Calu3 (cell line): ENCODE measurements around the gene KCNMB2. TPM values are rescaled to one million over a fixed set of nuclear protein-coding genes. Genes with fewer than 3 reads are reported as not detected.

Experiments
- BruUV-seq: library from RNA; stranded (reverse); fragments of 400-500 nt; replicated peaks from 2 replicates; lab custom pipeline; 2021; lab: Mats Ljungman, UMichigan
- CTCF ChIA-PET: fragments of 300-600 bp; sonication (Branson Sonifier 250); formaldehyde crosslinking; loops from one replicate; lab custom pipeline; 2022; ENCODE audit warnings: antibody characterized with exemption; lab: Charles Lee
- DNase-seq: peaks from one replicate; pipeline ENCODE4 v3.0.0; 2022
- H3K27ac Mint-ChIP-seq: one replicate; pipeline ENCODE4 v1.8.0; 2022; ENCODE audit warnings: mixed read lengths; ENCODE audit not compliant: unreplicated experiment
- H3K27me3 Mint-ChIP-seq: one replicate; pipeline ENCODE4 v1.8.0; 2022; ENCODE audit warnings: mixed read lengths; ENCODE audit not compliant: unreplicated experiment
- H3K36me3 Mint-ChIP-seq: one replicate; pipeline ENCODE4 v1.8.0; 2022; ENCODE audit warnings: mild to moderate bottlenecking, moderate library complexity, mixed read lengths; ENCODE audit not compliant: insufficient read depth, unreplicated experiment
- H3K4me1 Mint-ChIP-seq: one replicate; pipeline ENCODE4 v1.8.0; 2022; ENCODE audit warnings: mild to moderate bottlenecking, low read depth, mixed read lengths; ENCODE audit not compliant: unreplicated experiment
- H3K4me3 Mint-ChIP-seq: one replicate; pipeline ENCODE4 v1.8.0; 2022; ENCODE audit warnings: mild to moderate bottlenecking, low read depth, moderate library complexity, mixed read lengths; ENCODE audit not compliant: unreplicated experiment
- H3K9me3 Mint-ChIP-seq: one replicate; pipeline ENCODE4 v1.8.0; 2022; ENCODE audit warnings: low read depth, mixed read lengths; ENCODE audit not compliant: unreplicated experiment
- CTCF ChIP-seq: fragments of 200-600 bp; IDR thresholded peaks from one replicate; pipeline ENCODE4 v1.8.0; 2022; ENCODE audit warnings: antibody characterized with exemption; ENCODE audit not compliant: unreplicated experiment
- intact Hi-C: fragments of 100-400 bp; cut with micrococcal nuclease; formaldehyde crosslinking; loops from one replicate; pipeline ENCODE4 v1.10.0; 2022; ENCODE audit not compliant: unreplicated experiment
- total RNA-seq: library from RNA; stranded (reverse); gene quantifications from 2 replicates; pipeline ENCODE4 v1.2.3, GENCODE V29; 2022

The KCNMB2 gene
- total RNA-seq, 1 experiment from 2014 or later = not detected

- Mint-ChIP-seq H3K4me3 (no peak overlapping the region), H3K27ac (no peak overlapping the region), H3K36me3 (no peaks in the 10 kb centered on the region), H3K4me1 (no peaks in the 10 kb centered on the region), H3K9me3 (peaks cover 16% of the 10 kb centered on the region), H3K27me3 (no peaks in the 10 kb centered on the region)
- no peak for TF ChIP-seq CTCF
- CTCF ChIA-PET = no interaction called here
- intact Hi-C loops = no loop called here
- DNase-seq = no peak
- BruUV-seq = no TSS peak
Measured at GRCh38 chr3:178773358-178773757, 237.1 kb downstream of the KCNMB2 start.

- no peak for DNase-seq
Measured at GRCh38 chr3:178777718-178778411, 241.6 kb downstream of the KCNMB2 start.

GRCh38 chr3:178778589-178778988 lies 242.4 kb downstream of the KCNMB2 start:
- DNase-seq = no peak
- CTCF ChIA-PET = no interaction called here
- Mint-ChIP-seq H3K4me1 (no peaks in the 10 kb centered on the region), H3K27me3 (no peaks in the 10 kb centered on the region), H3K4me3 (no peak overlapping the region), H3K27ac (no peak overlapping the region), H3K36me3 (no peaks in the 10 kb centered on the region), H3K9me3 (no peaks in the 10 kb centered on the region)
- no peak for TF ChIP-seq CTCF
- BruUV-seq = no TSS peak
- intact Hi-C loops = no loop called here

More at GRCh38 chr3:178777718-178778411, 241.6 kb downstream of the KCNMB2 start:
- intact Hi-C loops = no loop called here
- CTCF ChIA-PET = no interaction called here
- Mint-ChIP-seq H3K4me3 (no peak overlapping the region), H3K4me1 (no peaks in the 10 kb centered on the region), H3K27me3 (no peaks in the 10 kb centered on the region), H3K9me3 (no peaks in the 10 kb centered on the region), H3K27ac (no peak overlapping the region), H3K36me3 (no peaks in the 10 kb centered on the region)
- BruUV-seq = no TSS peak
- TF ChIP-seq CTCF = no peak

DNA sequence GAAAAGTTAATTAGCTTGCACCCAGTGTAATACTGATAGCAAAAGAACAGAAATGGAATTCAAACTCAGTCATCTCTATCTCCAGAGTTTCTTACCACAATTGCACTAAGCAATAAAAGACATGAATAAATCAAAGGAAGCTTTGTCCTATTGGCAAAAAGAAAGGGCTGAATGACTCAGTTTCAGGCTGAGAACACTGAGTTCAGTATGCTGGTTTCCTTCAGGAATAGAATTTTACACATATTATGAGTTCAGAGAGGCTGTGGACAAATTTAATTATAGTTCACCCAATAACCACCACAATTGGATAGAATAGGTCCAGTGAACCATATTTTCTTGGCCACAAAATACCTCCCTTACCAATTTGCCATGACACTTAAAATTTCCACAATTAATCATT lies 249.7 kb downstream of the KCNMB2 start:
- intact Hi-C loops = no loop called here
- Mint-ChIP-seq H3K4me3 (no peak overlapping the region), H3K27me3 (no peaks in the 10 kb centered on the region), H3K36me3 (no peaks in the 10 kb centered on the region), H3K9me3 (no peaks in the 10 kb centered on the region), H3K4me1 (no peaks in the 10 kb centered on the region), H3K27ac (no peak overlapping the region)
- TF ChIP-seq CTCF = no peak
- DNase-seq = no peak
- CTCF ChIA-PET = no interaction called here
- no TSS peak for BruUV-seq
